GM19238 (cell line): ENCODE measurements around the gene ACIN1.

Experiments
- DNase-seq: peaks from one replicate; pipeline ENCODE4 v3.0.0; 2011; ENCODE audit warnings: low spot score; ENCODE audit not compliant: insufficient read length

ACIN1 gene

DNA sequence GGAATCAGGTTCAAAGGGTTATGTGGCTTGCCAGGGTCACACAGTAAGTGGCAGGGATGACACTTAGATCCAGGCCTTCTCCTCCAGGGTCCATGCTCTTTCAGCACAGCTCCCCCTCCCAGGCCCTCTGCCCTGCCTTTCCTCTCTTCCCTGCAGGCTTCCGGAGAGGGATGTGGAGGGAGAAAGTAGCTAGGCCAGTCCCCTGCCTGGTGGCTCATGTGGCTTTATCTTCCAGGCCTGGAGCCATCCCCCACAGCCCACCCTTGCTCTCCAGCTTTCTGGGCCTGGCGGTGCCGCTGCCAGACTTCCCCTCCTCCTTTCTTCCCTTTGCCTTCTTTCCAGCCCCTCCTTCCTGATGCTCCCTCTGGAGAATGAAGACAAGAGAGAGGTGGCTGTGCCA is 51.2 kb downstream of the ACIN1 start:
- DNase-seq = no peak

DNA sequence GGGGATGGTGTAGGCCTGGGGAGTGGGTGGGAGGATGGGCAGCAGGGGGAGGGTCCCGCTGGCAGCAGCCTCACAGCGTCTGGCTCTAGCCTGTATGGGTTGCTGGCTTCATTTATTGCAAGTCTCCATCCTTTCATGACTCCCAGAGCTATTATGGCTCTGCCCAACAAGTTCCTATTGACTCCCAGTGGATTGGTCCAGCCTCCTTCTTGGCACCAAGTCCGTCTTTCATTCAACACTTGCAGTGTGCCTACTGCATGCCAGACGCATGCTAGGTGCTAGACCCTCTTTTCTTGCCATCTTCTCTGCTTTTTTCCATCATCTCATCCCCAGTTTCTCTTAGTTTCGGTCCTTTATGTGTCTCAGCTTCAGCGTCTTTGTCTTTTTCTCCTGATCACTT is 51.8 kb downstream of the ACIN1 start:
- DNase-seq = no peak

DNA sequence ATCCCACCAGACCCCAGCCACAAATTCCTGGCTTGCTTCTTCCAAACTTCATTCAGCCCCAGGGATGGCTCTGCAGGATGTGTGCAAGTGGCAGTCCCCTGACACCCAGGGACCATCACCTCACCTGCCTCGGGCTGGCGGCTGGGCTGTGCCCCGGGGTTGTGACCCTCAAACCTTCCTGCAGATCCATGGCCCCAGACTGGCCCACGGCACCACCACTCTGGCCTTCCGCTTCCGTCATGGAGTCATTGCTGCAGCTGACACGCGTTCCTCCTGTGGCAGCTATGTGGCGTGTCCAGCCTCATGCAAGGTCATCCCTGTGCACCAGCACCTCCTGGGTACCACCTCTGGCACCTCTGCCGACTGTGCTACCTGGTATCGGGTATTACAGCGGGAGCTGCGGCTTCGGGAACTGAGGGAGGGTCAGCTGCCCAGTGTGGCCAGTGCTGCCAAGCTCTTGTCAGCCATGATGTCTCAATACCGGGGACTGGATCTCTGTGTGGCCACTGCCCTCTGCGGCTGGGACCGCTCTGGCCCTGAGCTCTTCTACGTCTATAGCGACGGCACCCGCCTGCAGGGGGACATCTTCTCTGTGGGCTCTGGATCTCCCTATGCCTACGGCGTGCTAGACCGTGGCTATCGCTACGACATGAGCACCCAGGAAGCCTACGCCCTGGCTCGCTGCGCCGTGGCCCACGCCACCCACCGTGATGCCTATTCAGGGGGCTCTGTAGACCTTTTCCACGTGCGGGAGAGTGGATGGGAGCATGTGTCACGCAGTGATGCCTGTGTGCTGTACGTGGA is 52.6 kb downstream of the ACIN1 start, which contains the start of gene PSMB11:
Gene PSMB11 (plus strand): TSS at position 51 of the 804 bp plus-strand sequence. CDS start 14 bp downstream, at position 65.
- no peak for DNase-seq

DNA sequence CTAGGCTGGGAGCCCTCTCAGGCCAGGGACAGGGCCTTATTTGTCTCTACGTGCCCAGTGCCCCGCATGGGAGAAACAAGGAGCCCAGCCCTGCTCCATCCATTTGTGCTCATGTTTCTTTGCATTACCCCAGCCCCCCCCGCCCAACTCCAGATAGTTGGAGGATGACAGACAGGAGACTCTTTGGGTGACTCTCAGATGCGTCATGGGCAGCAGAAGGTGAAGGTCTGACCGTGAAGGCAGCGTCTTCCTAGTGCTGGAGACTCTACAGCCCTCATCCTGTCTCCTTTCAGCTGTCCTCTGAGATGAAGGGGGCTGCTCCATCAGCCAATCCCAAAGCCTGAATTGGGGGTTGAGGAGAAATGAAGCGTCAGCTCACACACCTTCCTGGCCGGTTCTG is 53.2 kb downstream of the ACIN1 start:
- DNase-seq = no peak

DNA sequence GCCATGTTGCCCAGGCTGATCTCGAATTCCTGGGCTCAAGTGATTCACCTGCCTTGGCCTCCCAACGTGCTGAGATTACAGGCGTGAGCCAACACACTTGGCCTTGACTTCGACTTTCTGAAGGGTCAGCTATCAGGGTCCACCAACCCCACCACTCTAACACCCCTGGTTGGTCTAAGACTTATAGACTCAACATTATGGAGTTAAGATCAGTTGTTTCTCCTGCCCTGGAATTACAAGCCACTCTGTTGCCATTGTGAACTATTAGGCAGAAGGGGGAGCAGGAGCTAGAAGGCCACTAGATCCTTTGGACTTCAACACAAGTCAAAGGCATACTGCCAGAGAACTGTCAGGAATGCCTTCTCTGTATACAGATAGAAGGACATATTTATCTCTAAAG is 54.8 kb downstream of the ACIN1 start:
- no peak for DNase-seq

DNA sequence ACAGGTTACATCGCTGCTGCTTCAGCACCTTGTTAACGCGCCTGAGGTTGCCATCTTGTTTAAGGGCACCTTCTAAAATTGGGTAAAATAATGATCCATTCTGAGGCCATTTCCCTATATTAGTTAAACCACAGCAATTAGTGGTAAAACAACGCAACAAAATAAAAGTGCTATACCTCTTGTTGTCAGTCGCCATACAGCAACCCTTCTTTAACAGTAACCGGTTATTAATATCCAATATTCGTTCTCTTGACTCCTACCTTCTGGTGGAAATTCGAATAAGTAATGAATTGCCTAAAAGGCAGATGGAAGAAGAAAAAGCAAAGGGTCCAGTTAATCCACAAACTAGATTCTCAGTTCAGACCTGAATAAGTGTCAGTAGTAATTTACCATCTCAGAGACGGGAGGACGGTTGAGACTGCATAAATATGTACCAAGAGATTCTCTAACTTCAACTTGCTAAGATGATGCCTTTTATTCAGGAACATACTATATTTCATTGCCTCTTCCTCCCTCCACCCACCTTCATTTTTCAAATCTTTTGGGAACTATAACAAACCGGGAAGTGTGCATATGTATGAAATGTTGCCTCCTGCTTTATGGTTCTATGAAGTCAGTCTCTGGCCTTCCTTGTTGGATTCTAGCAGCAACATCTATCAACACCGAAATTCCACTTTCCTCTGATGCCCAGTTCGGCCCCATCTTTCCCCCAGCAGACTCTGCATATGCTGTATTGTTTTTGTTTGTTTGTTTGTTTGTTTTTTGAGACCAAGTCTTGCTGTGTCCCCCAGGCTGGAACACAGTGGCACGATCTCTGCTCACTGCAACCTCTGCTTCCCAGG is 59.4 kb downstream of the ACIN1 start:
- DNase-seq = no peak

DNA sequence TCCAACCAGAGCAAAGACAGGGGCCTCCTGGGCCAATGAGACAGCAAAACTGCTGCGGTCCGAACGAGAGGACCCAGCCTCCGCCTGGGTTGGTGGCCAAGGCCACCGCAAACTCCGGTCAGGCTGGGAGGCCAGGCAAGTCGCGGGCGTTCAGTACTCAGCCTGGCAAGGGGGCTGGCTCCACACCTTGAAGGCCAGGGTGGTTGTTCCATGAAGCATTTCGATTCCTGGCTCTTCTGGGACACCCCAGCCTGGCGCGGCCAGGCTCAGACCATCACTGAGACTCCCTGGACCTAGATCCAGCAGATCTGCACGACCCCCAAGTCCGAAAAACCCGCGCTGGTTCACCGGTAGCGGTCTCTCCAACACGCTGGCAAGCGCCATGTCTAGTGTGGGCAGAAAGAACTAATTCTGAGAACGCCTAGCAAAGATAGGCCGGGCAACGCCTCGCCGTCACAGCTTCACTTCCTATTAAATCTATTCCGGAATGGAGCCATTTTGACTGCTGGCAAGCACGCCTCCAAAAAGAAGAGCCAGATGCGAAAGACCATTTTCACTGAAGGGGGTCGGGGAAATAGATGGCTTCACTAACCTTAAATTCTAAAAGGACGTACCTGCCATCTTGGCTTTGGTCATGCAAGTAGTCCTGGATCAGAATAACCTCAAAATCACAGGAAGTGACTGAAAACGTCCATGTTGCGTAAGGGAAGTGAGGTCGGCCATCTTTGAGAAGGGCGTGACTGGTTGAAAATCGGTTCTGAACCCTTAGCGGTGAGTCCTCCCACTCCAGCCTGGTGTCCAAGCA is 60.2 kb downstream of the ACIN1 start, which contains the start of gene PSMB5:
Gene PSMB5 (minus strand): TSS at position 403 of the 805 bp plus-strand sequence. CDS start 19 bp downstream, at position 384.
- DNase-seq = peak; percentile 94

DNA sequence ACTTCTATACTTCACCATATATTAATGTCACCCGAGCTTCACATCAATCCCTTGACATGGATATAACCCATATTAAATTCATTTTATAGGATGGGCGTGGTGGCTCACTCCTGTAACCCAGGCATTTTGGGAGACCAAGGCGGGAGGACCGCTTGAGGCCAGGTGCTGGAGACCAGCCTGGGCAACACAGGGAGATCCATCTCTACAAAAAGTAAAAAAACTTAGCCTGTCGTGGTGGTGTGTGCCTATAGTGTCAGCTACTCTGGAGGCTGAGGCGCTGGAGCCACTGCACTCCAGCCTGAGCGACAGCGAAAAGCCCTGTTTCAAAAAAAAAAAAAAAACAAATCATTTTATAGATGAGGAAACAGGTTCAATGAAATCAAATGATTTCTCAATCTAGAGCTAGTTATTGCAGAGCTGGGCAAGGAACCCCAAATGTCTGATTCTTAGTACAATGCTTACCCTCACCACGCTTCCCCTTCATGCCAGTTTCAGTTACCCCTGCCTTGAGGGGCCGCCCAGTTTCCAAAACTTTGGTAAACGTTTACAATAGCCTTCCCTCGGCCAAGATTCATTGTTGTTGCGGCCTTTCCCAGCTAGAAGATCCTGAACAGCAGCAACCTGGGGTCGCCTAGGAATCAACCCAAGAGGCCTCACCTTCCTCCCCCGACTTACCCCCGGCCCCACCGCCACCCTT is 61.0 kb downstream of the ACIN1 start:
- no peak for DNase-seq

DNA sequence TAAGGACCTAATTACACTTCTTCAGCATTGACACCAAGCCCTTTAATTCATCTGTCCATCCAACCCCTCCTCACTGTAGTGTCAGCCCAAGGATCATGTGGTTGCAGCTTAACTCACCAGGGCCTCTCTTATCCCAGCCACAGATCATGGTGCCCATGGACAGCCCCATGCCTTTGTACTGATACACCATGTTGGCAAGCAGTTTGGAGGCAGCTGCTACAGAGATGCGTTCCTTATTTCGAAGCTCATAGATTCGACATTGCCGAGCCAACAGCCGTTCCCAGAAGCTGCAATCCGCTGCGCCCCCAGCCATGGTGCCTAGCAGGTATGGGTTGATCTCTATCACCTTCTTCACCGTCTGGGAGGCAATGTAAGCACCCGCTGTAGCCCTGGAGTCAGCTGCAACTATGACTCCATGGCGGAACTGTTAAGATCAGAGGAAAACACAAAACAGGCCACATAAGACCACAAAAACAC is 61.6 kb downstream of the ACIN1 start:
- DNase-seq = no peak

DNA sequence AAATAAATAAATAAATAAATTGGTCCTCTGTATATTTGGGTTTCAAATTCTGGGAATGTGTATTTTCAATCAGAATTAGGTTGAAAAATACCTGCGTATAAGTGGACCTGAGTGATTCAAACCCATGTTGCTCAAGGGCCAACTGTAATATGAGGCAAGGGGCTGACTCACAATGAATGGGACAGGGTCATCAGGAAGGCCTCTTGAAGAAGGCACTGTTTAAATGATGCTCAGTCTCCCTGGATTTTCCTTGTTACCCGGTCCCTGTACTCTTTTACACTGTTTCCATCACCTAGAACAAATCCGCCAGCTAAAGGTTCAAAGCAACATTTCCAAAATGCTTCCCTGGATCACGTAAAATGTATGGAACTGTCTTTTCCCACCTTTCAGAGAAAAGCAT is 64.0 kb downstream of the ACIN1 start:
- no peak for DNase-seq

DNA sequence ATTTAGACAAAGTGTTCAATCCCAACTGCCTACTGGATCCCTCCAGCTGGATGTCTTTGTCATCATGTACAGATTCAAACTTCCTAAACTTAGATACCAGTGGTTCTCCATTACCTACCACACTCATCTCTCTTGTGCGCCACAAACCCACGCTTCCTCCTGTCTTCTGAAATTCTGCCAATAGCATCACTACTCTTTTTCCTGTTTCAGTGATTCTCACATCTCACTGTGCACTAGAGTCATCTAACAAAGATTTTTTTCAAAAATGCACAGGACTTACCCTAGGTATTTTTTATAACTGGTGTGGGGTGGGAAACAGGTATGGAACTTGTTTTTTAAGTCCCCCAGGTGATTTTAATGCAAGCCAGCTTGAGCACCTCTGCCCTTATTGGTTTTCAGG is 66.1 kb downstream of the ACIN1 start:
- DNase-seq = no peak

DNA sequence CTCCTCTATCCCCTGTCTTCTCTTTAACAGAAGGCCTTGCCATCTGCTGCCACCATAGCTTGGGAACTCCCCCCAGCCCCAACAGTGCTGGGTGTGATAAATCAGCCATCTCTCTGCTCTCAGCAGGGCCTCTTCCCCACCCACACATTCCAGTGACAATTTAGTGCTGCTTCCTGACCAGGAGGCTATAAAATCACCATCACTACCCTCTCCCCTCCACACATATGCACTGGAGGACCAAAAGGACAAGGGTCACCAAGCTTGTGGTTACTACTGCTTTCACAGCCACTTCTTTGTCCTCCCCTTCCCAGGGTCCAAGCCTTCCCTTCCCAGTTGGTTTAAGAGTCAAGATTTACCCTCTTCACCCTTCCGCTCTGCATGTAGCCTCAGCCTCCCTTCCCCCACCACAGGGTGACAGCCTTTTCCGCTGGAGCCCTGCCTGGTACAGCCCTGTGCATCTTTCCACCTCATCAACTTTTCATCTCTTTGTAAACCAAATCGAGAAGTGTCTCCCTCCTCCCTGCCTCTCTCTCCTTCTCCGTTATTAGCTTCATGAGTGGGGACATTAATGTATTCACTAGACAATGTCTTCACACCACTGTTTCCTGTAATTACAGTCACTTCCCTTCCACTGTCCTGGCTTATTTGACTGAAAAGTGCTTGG is 69.7 kb downstream of the ACIN1 start:
- DNase-seq = no peak

DNA sequence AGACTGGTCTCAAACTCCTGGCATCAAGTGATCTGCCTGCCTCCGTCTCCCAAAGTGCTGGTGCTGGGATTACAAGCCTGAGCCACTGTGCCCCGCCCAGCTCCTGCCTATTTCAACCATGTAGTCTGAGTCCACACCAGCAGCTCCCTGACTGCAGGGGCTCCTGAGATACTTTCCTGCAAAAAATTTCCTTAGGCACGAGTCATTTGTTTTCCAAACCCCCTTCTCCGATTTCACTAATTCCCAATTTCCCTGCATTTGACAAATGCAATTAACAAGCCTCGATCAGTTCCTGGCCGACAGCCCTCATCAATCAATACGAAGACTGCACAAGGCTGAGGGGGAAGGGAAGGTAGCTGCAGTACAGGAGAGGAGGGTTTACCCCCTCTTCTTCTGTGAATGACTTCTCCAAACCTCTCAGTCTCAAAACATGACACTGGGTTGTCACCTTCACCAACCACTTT is 70.3 kb downstream of the ACIN1 start:
- no peak for DNase-seq

DNA sequence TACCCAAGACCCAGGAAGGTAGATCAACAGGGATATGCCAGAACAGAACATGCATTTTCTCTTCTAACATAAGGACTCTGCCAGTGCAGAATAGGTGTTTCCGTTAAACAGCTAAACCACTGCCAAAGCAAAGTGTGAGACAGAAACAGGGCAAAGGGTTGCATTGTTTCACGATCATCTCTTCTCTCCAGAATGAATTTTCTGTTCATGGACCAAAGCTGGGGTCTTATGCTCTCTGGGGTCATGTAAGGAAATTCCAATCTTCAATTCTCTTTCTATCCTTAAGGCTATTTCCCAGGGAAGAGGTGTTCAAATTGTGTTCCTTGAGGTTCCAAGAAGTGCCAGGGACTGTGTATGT is 71.2 kb downstream of the ACIN1 start:
- DNase-seq = no peak

DNA sequence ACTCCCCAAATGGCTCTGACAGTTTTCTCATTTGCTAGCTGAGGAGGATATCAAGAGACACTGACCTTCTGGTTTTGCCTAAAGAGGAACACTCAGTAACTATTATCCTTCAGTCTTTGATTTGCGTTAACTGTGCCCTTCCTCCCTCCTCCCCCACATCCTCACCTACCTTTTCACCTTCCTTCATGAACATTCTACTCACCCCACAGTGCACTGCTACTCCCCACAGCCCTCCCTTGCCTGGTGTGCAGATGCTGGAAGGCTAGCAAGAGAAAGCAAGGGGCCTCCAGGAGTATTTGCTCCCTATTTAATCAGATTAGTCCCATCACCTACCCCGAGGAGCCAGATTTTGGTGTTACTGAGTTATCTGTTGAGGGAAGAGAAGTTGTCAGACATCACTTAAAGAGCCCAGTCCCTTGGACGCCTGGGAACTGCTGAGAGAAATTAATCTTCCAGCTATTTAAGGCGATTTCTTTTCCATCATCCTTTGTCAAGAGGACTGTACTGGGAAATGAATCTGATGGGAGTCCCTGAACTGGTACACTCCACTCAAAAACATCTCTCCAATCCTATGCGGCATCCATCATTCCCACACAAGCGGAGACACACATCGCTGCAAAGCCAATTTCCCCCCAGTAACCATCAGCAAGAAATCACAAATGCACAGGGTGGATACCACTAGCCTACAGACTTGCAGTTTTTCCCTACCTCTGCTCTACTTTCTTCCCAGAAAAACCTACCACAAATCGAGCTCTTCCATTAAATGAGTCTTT is 71.7 kb downstream of the ACIN1 start:
- DNase-seq = no peak

DNA sequence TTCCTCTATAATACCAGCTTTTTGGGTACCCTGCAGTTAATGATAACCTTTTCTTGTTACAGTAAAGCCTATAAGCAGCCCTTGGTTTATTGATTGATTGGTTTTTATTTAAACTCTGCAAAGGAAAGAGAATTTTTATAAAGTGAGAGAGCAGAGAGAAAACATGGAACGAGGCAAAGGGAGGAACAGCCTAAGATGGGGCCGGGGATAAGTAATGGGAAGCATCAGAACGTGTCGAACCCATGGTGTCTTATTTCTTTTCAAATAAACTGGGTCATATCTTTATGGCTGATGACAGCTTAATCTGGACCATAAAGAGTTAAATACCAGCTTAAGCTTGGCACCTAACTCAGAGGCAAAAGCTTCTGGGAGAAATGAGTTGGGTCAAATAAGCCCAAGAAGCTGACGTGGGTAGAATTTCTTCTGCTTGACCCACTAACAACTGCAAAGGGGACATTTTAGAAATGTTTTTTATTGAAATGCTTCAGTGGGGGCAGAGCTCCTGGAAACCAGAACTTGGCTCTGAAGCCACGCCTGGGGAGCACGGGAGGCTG is 73.0 kb downstream of the ACIN1 start:
- no peak for DNase-seq

DNA sequence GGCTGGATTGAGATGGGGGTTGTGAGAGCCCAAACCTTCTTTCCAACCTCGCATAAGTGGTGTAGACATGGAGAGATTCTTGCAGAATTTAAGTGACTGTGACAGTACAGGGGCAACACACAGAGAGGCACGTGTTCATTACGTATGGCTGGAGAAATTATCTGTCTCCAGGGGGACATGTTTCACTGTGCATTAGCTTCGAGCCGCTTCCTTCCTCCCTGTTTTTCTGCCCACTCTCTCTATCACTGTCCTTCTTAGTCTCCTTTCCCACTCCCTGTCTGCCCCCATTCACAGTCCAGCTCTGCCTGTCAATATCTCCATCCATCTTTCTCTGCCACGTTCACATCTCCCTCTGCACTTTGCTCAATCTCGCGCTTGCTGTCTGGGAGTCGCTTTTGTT is 73.5 kb downstream of the ACIN1 start:
- no peak for DNase-seq

DNA sequence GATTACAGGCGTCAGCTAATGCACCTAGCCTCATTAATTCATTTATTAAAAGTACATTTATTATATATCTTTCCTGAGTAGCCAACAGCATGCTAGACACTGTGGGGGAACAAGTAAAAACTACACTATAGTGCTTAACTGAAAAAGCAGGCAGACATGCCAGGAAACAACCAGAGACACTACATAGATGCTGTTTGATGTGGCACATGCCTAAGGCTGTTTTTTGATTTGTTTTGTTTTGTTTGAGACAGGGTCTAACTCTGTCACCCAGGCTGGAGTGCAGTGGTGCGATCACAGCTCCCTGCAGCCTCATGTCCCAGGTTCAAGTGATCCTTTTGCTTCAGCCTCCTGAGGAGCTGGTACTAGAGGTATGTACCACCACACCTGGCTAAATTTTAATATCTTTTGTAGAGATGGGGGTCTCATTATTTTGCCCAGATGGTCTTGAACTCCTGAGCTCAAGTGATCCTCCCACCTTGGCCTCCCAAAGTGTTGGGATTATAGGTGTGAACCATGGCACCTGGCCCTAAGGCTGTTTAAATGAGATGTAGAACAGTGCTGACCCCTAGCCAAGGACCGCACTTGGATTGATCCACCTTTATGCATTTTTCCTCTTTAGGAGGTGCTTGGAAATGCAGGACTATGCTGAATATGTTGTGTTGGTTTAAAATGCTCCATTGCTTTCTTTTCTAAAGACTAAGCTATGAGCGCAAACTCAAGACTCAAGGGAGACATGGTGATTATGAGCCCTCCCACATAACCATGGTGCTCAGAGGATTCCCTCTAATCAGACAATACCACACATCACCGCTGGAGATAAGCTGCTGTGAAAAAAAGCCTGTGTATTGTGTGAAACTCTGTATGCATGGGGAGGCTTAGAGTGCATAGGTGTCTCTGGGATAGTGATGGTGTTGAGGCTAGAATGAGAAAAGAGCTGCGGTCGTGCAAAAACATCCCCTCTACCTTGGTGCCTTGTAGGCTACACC is 74.5 kb downstream of the ACIN1 start:
- DNase-seq = no peak
